Nephron progenitor cell (in vitro differentiated cells): ENCODE data around the gene STXBP5.
"Not testable (repeated sequence)": the region's sequence is repeated elsewhere in the genome, so short reads cannot be mapped to it uniquely, and the experiment has no call there.

Source experiments
- DNase-seq: peaks from one replicate; pipeline ENCODE4 v3.0.0; 2021
- H3K27ac Mint-ChIP-seq: 2 replicates; pipeline ENCODE4 v1.8.0; 2021; ENCODE audit warnings: mild to moderate bottlenecking, moderate library complexity, mixed read lengths
- H3K27me3 Mint-ChIP-seq: 2 replicates; pipeline ENCODE4 v1.8.0; 2021; ENCODE audit warnings: mild to moderate bottlenecking, low read depth, mixed read lengths; ENCODE audit not compliant: poor library complexity
- H3K36me3 Mint-ChIP-seq: 2 replicates; pipeline ENCODE4 v1.8.0; 2021; ENCODE audit warnings: low read depth, mixed read lengths
- H3K4me1 Mint-ChIP-seq: 2 replicates; pipeline ENCODE4 v1.8.0; 2021; ENCODE audit warnings: mixed read lengths
- H3K4me3 Mint-ChIP-seq: 2 replicates; pipeline ENCODE4 v1.8.0; 2021; ENCODE audit warnings: mild to moderate bottlenecking, moderate library complexity, mixed read lengths
- H3K9me3 Mint-ChIP-seq: 2 replicates; pipeline ENCODE4 v1.8.0; 2021; ENCODE audit warnings: mild to moderate bottlenecking, moderate library complexity, mixed read lengths
- TF ChIP-seq, protein P1 (sequence below): fragments of 200-600 bp; sonication (generic); IDR thresholded peaks from 2 replicates; pipeline ENCODE4 v1.5.0; 2021; ENCODE audit warnings: antibody characterized with exemption

STXBP5 gene

DNA sequence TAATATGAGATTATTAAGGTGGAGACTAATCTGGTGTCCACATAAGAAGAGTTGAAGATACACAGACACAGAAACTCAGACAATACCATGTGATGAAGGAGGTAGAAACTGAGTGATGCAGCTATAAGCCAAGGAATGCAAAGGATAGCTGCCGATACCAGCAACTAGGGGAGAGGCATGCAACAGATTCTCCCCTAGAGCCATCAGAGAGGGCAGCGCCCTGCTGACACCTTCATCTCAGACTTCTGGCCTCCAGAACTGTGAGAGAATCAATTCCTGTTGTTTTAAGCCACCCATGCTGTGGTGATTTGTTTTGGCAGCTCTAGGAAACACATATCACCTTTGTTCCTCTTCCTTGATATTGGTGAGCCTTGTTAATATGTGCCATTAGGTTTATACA lies 41.5 kb downstream of the STXBP5 start:
- H3K27ac Mint-ChIP-seq, result peak overlapping the region; percentile 23
- peaks cover 14% of the 10 kb centered on the region for H3K9me3 Mint-ChIP-seq
- peaks cover 46% of the 10 kb centered on the region for H3K36me3 Mint-ChIP-seq
- DNase-seq, result no peak
- TF ChIP-seq, protein P1, sequence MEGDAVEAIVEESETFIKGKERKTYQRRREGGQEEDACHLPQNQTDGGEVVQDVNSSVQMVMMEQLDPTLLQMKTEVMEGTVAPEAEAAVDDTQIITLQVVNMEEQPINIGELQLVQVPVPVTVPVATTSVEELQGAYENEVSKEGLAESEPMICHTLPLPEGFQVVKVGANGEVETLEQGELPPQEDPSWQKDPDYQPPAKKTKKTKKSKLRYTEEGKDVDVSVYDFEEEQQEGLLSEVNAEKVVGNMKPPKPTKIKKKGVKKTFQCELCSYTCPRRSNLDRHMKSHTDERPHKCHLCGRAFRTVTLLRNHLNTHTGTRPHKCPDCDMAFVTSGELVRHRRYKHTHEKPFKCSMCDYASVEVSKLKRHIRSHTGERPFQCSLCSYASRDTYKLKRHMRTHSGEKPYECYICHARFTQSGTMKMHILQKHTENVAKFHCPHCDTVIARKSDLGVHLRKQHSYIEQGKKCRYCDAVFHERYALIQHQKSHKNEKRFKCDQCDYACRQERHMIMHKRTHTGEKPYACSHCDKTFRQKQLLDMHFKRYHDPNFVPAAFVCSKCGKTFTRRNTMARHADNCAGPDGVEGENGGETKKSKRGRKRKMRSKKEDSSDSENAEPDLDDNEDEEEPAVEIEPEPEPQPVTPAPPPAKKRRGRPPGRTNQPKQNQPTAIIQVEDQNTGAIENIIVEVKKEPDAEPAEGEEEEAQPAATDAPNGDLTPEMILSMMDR, result no peak
- no peaks in the 10 kb centered on the region for H3K27me3 Mint-ChIP-seq
- H3K4me3 Mint-ChIP-seq, result no peak overlapping the region
- no peaks in the 10 kb centered on the region for H3K4me1 Mint-ChIP-seq

DNA sequence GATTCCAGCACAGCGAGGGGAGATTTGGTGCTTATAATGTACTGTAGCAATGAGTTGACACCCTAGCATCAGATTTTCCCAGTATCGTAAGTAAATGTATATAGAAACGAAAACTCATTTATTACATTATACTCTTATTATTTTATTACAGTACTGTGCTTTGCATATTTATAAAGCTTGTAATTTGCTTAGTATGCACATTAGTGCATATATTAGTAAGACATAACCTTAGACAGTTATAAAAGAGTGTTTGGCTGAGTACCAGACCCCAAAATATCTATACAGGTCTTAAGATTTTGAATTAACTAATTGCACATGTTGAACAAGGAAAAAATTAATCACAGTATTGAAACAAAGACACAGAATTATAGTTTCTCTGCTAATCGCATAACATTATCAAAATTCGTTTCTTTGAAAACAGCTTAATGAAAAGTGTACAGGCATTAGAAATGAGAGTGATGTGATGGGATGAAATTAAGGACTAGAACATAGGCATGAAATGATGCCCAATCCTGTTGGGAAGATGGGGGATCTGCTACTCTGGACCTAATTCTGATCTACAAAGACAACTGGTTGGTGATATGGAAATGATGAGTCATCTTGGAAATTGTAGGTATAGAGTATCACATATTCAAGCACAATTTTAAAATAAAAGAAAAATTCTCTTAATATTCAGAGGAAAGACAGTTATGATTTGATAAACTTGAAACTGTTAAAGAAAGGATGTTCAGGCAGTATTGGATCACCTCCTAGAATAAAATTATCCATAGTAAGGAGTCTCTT lies 42.8 kb downstream of the STXBP5 start:
- DNase-seq, result no peak

DNA sequence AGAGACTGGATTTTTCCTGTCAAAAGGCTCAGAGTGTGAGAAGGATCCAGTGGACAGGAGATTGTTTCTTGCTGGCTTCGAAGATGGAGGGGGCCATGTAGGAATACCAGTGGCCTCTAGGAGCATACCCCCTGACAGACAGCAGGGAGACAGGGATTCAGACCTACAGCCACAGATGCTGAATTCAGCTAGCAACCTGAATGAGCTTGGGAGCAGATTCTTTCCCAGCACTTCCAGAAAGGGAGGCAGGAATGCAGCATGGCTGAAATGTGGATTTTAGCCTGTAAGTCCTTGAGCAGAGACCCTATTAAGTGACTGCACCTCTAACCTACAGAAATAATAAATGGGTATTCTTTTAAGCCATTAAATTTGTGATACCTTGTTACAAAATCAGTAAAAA lies 44.6 kb downstream of the STXBP5 start:
- H3K27ac Mint-ChIP-seq, result no peak overlapping the region
- DNase-seq, result no peak
- no peaks in the 10 kb centered on the region for H3K27me3 Mint-ChIP-seq
- H3K9me3 Mint-ChIP-seq, result peaks cover 45% of the 10 kb centered on the region
- TF ChIP-seq, protein P1, result no peak
- no peaks in the 10 kb centered on the region for H3K4me1 Mint-ChIP-seq
- H3K4me3 Mint-ChIP-seq, result no peak overlapping the region
- peaks cover 76% of the 10 kb centered on the region for H3K36me3 Mint-ChIP-seq

More for the DNA sequence above, 42.8 kb downstream of the STXBP5 start:
- Mint-ChIP-seq H3K4me3 (no peak overlapping the region), H3K9me3 (peaks cover 27% of the 10 kb centered on the region), H3K27me3 (no peaks in the 10 kb centered on the region), H3K4me1 (no peaks in the 10 kb centered on the region), H3K36me3 (peaks cover 58% of the 10 kb centered on the region), H3K27ac (no peak overlapping the region)
- TF ChIP-seq, protein P1, result no peak

DNA sequence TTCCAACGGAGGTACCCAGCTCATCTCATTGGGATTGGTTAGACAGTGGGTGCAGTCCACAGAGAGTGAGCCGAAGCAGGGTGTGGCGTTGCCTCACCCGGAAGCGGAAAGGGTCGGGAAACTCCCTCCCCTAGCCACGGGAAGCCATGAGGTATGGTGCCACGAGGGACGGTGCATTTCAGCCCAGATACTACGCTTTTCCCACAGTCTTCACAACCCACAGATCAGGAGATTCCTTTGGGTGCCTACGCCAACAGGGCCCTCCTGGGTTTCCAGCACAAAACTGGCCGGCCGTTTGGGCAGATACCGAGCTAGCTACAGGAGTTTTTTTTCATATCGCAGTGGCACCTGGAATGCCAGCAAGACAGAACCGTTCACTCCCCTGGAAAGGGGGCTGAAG lies 46.9 kb downstream of the STXBP5 start:
- H3K4me1 Mint-ChIP-seq, result no peaks in the 10 kb centered on the region
- DNase-seq, result no peak
- H3K27ac Mint-ChIP-seq, result no peak overlapping the region
- H3K36me3 Mint-ChIP-seq, result peaks cover 71% of the 10 kb centered on the region
- TF ChIP-seq, protein P1, result no peak
- no peaks in the 10 kb centered on the region for H3K27me3 Mint-ChIP-seq
- no peak overlapping the region for H3K4me3 Mint-ChIP-seq
- peaks cover 56% of the 10 kb centered on the region for H3K9me3 Mint-ChIP-seq

DNA sequence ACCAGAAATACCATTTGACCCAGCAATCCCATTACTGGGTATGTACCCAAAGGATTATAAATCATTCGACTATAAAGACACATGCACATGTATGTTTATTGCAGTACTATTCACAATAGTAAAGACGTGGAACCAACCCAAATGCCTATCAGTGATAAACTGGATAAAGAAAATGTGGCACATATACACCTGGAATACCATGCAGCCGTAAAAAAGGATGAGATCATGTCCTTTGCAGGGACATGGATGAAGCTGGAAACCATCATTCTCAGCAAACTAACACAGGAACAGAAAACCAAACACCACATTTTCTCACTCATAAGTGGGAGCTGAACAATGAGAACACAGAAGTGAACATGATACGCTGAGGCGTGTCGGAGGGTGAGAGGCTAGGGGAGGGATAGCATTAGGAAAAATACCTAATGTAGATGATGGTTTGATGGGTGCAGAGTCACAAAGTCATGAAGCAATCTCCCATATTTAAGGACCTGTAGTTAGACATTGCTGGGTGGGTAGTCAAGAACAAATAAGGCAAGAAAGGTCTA lies 50.8 kb downstream of the STXBP5 start:
- not testable (repeated sequence) for H3K27me3 Mint-ChIP-seq, DNase-seq, H3K4me1 Mint-ChIP-seq, H3K4me3 Mint-ChIP-seq, H3K27ac Mint-ChIP-seq
- H3K9me3 Mint-ChIP-seq, result peaks cover 48% of the 10 kb centered on the region
- H3K36me3 Mint-ChIP-seq, result peaks cover 59% of the 10 kb centered on the region

DNA sequence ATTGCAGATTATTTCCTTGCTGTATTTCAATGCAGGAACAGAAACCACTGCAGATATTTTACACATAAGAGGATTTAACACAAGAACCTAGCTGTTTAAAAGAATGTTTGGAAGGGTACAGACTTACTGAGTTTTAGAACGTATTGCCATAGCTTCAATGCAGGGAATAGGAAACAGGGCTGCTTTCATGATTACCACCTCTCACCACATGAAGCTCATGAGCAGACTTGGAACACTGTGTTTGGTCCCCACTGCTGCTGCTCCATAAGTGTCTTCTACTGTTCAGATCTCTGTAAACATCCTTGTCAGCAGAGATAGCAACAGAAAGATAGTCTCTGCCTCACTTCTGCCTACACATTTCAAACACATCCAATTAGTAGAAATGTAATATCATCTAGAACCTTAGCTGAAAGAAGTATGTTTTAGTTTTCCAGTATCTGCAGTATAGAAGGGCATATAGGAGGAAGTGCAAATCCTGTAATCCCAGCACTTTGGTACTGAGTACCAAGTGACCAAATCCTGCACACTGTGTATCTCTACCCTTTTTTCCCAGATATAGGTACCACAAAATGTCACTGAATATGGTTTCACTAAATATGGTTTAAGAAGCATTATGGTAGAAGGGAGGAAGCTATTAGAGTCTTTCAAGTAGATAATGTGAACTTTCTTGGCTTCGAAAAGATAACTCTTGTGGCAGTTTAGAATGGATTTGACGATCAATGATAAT lies 51.9 kb downstream of the STXBP5 start:
- peaks cover 39% of the 10 kb centered on the region for H3K9me3 Mint-ChIP-seq
- no peak overlapping the region for H3K4me3 Mint-ChIP-seq
- H3K36me3 Mint-ChIP-seq, result peaks cover 48% of the 10 kb centered on the region
- TF ChIP-seq, protein P1, result no peak
- H3K4me1 Mint-ChIP-seq, result no peaks in the 10 kb centered on the region
- no peaks in the 10 kb centered on the region for H3K27me3 Mint-ChIP-seq
- no peak for DNase-seq
- no peak overlapping the region for H3K27ac Mint-ChIP-seq
